ENCODE results near the gene RNF157. TPM values are rescaled to one million over a fixed set of nuclear protein-coding genes. Genes with fewer than 3 reads are reported as not detected.
A peak's percentile ranks its signal among the peaks of the same experiment; 100 is the strongest.

RNF157 gene
- total and polyA plus RNA-seq, 2 of the 13 experiments (the other 11 are each of a cell fraction or from before 2014, with no cell fraction given) = 0.44 to 1.5 TPM

DNA sequence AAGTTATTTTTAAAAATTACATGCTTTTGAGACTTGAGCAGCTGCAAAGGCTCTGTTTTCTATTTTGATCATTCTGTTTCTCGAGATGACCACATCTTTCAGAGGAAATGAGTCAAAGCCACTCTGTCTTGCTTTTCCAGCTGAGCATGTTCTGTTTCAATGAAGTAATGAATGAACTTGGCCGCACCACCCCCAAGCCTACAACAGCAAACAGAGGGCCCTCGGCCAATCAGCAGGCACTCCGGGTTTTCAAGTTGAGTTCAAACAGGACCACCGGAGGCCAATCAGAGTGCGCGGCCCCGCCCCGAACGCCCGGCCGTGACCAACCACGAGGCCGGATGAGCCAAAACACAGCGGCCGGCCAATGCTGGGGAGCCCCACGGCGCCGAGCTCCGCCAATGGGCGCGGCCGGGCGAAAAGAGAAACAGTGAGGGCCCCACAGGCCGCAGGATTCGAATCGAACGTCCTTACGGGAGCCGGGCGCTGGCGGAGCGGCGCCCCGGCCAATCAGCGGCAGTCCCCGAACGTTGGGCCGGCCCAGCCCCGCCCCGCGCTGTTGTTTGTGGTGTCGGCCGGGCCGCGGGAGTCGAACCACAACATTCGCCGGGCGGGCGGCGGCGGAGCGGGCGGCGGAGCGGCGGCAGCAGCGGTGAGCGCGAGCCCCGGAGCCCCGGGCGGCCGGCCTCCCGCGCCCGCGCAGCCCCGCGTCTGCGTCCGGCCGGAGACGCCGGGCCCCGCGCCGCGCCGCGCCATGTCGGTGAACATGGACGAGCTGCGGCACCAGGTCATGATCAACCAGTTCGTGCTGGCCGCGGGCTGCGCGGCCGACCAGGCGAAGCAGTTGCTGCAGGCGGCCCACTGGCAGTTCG is 24.7 kb upstream of the RNF157 start, which contains the start of gene UBALD2 (continued):
- no peak for TF ChIP-seq SP140L (CRISPR knock-in tag; IDR thresholded peaks at IDR 0.05; ENCODE audit: borderline replicate concordance)
- 0 out of 2 replicates have a peak, but pooled peaks have one; percentile 44 for TF ChIP-seq NFAT5 (CRISPR knock-in tag; IDR thresholded peaks at IDR 0.05)
- peak; percentile 71 for TF ChIP-seq ISL2 (CRISPR knock-in tag; IDR thresholded peaks at IDR 0.05)
- TF ChIP-seq ZNF557 (CRISPR knock-in tag; IDR thresholded peaks at IDR 0.05) = 0 out of 2 replicates have a peak, but pooled peaks have one; percentile 28
- TF ChIP-seq ZFP36L2 (CRISPR knock-in tag; IDR thresholded peaks at IDR 0.05) = no peak
- peak; percentile 81; the same call in 1 of the 2 replicates for TF ChIP-seq ZBTB20 (CRISPR knock-in tag; IDR thresholded peaks at IDR 0.05; ENCODE audit: borderline replicate concordance, low read depth)
- TF ChIP-seq CC2D1A (CRISPR knock-in tag; IDR thresholded peaks at IDR 0.05) = peak; percentile 98
- TF ChIP-seq BHLHE40 (IDR thresholded peaks at IDR 0.05; ENCODE audit: low read length) = no peak
- peak; percentile 73; the same call in 1 of the 2 replicates for TF ChIP-seq TFDP1 (CRISPR knock-in tag; IDR thresholded peaks at IDR 0.05; ENCODE audit: borderline replicate concordance)
- peak; percentile 76 for TF ChIP-seq PITX1 (CRISPR knock-in tag; IDR thresholded peaks at IDR 0.05)
- TF ChIP-seq, protein P1, sequence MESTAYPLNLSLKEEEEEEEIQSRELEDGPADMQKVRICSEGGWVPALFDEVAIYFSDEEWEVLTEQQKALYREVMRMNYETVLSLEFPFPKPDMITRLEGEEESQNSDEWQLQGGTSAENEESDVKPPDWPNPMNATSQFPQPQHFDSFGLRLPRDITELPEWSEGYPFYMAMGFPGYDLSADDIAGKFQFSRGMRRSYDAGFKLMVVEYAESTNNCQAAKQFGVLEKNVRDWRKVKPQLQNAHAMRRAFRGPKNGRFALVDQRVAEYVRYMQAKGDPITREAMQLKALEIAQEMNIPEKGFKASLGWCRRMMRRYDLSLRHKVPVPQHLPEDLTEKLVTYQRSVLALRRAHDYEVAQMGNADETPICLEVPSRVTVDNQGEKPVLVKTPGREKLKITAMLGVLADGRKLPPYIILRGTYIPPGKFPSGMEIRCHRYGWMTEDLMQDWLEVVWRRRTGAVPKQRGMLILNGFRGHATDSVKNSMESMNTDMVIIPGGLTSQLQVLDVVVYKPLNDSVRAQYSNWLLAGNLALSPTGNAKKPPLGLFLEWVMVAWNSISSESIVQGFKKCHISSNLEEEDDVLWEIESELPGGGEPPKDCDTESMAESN (CRISPR knock-in tag; conservative IDR thresholded peaks at IDR 0.05) = peak; percentile 96
- peak; percentile 80 for TF ChIP-seq GATAD1 (CRISPR knock-in tag; IDR thresholded peaks at IDR 0.05)
- peak; percentile 97 for TF ChIP-seq FOXM1 (CRISPR knock-in tag; IDR thresholded peaks at IDR 0.05)
- TF ChIP-seq ZSCAN22 (CRISPR knock-in tag; IDR thresholded peaks at IDR 0.05) = no peak
- peak; percentile 99 for TF ChIP-seq NFYC (CRISPR knock-in tag; IDR thresholded peaks at IDR 0.05)
- TF ChIP-seq, protein P2, sequence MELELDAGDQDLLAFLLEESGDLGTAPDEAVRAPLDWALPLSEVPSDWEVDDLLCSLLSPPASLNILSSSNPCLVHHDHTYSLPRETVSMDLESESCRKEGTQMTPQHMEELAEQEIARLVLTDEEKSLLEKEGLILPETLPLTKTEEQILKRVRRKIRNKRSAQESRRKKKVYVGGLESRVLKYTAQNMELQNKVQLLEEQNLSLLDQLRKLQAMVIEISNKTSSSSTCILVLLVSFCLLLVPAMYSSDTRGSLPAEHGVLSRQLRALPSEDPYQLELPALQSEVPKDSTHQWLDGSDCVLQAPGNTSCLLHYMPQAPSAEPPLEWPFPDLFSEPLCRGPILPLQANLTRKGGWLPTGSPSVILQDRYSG (CRISPR knock-in tag; IDR thresholded peaks at IDR 0.05) = 0 out of 2 replicates have a peak, but pooled peaks have one; percentile 28
- TF ChIP-seq, protein P3, sequence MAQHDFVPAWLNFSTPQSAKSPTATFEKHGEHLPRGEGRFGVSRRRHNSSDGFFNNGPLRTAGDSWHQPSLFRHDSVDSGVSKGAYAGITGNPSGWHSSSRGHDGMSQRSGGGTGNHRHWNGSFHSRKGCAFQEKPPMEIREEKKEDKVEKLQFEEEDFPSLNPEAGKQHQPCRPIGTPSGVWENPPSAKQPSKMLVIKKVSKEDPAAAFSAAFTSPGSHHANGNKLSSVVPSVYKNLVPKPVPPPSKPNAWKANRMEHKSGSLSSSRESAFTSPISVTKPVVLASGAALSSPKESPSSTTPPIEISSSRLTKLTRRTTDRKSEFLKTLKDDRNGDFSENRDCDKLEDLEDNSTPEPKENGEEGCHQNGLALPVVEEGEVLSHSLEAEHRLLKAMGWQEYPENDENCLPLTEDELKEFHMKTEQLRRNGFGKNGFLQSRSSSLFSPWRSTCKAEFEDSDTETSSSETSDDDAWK (CRISPR knock-in tag; IDR thresholded peaks at IDR 0.05) = no peak
- peak; percentile 97 for TF ChIP-seq CHCHD3 (CRISPR knock-in tag; IDR thresholded peaks at IDR 0.05)
